GM23338 (cell line): ENCODE measurements around the gene MUC13.

Source experiments
- CREB1 ChIP-seq: fragments of 250-450 bp; sonication (Bioruptor Pico); IDR thresholded peaks from 2 replicates; pipeline ENCODE4 v1.5.0; 2020; ENCODE audit warnings: low read depth, mild to moderate bottlenecking, moderate library complexity
- EZH2 ChIP-seq: fragments of 200-600 bp; sonication (generic); IDR thresholded peaks from one replicate; pipeline ENCODE4 v1.8.0; 2017; ENCODE audit warnings: antibody characterized with exemption, mild to moderate bottlenecking, low read depth; ENCODE audit not compliant: unreplicated experiment
- EZH2phosphoT487 ChIP-seq: fragments of 200-600 bp; sonication (generic); IDR thresholded peaks from one replicate; pipeline ENCODE4 v1.8.1; 2018; ENCODE audit warnings: antibody characterized with exemption; ENCODE audit not compliant: unreplicated experiment
- POLR2AphosphoS5 ChIP-seq: IDR thresholded peaks from 2 replicates; pipeline ENCODE4 v1.6.1; 2016; ENCODE audit warnings: antibody characterized with exemption, low read depth
- TF ChIP-seq, protein P1 (sequence below), 2 experiments: fragments of 200-600 bp in 1 of 2; sonication (generic) in 1 of 2; conservative IDR thresholded peaks; 2 replicates each; pipeline versions ENCODE4 v1.5.1 to v1.6.1; 2016 to 2017; ENCODE audit warnings: antibody characterized with exemption in 2 of 2, low read depth in 2 of 2, mild to moderate bottlenecking in 2 of 2, moderate library complexity in 1 of 2
- TF ChIP-seq, protein P2 (sequence below): IDR thresholded peaks from one replicate; pipeline ENCODE4 v1.6.1; 2018; ENCODE audit warnings: antibody characterized with exemption; ENCODE audit not compliant: unreplicated experiment

DNA sequence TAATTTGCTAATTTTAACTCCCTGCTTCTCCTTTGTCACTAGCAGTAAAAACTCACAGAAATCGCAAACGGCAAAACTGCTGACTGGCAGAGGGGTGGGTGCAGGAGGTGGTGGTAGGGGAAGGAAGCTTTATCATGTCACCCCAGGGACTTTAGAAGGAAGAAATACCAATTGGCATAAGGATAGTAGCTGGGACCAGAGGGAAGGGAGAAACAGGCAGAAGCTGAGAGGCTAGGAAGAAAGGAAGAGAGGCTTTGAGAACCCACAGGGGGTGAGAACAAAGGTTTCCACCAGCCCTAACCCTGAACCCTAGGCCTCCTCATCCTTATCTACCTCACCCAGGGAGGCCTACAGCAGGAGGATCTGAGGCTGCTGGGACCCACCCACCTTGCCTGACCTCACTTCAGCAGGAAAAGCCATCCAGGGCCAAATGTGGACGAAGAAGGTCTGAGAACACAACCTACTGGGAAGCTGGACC, 58.1 kb downstream of the MUC13 start:
- TF ChIP-seq, protein P1, sequence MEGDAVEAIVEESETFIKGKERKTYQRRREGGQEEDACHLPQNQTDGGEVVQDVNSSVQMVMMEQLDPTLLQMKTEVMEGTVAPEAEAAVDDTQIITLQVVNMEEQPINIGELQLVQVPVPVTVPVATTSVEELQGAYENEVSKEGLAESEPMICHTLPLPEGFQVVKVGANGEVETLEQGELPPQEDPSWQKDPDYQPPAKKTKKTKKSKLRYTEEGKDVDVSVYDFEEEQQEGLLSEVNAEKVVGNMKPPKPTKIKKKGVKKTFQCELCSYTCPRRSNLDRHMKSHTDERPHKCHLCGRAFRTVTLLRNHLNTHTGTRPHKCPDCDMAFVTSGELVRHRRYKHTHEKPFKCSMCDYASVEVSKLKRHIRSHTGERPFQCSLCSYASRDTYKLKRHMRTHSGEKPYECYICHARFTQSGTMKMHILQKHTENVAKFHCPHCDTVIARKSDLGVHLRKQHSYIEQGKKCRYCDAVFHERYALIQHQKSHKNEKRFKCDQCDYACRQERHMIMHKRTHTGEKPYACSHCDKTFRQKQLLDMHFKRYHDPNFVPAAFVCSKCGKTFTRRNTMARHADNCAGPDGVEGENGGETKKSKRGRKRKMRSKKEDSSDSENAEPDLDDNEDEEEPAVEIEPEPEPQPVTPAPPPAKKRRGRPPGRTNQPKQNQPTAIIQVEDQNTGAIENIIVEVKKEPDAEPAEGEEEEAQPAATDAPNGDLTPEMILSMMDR (conservative IDR thresholded peaks at IDR 0.05; ENCODE audit: low read depth in 2 of 2), result no peak
- TF ChIP-seq POLR2AphosphoS5 (no peak), EZH2phosphoT487 (no peak), CREB1 (CRISPR knock-in tag) (no peak), EZH2 (no peak)
- TF ChIP-seq, protein P2, sequence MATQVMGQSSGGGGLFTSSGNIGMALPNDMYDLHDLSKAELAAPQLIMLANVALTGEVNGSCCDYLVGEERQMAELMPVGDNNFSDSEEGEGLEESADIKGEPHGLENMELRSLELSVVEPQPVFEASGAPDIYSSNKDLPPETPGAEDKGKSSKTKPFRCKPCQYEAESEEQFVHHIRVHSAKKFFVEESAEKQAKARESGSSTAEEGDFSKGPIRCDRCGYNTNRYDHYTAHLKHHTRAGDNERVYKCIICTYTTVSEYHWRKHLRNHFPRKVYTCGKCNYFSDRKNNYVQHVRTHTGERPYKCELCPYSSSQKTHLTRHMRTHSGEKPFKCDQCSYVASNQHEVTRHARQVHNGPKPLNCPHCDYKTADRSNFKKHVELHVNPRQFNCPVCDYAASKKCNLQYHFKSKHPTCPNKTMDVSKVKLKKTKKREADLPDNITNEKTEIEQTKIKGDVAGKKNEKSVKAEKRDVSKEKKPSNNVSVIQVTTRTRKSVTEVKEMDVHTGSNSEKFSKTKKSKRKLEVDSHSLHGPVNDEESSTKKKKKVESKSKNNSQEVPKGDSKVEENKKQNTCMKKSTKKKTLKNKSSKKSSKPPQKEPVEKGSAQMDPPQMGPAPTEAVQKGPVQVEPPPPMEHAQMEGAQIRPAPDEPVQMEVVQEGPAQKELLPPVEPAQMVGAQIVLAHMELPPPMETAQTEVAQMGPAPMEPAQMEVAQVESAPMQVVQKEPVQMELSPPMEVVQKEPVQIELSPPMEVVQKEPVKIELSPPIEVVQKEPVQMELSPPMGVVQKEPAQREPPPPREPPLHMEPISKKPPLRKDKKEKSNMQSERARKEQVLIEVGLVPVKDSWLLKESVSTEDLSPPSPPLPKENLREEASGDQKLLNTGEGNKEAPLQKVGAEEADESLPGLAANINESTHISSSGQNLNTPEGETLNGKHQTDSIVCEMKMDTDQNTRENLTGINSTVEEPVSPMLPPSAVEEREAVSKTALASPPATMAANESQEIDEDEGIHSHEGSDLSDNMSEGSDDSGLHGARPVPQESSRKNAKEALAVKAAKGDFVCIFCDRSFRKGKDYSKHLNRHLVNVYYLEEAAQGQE, result no peak
